ENCODE results near the gene GAD1. TPM values are rescaled to one million over a fixed set of nuclear protein-coding genes. Genes with fewer than 3 reads are reported as not detected.

GAD1 gene
- total and polyA plus RNA-seq, 2 of the 8 experiments (the other 6 are each of a cell fraction or from before 2014, with no cell fraction given), result 0.65 to 1.0 TPM

DNA sequence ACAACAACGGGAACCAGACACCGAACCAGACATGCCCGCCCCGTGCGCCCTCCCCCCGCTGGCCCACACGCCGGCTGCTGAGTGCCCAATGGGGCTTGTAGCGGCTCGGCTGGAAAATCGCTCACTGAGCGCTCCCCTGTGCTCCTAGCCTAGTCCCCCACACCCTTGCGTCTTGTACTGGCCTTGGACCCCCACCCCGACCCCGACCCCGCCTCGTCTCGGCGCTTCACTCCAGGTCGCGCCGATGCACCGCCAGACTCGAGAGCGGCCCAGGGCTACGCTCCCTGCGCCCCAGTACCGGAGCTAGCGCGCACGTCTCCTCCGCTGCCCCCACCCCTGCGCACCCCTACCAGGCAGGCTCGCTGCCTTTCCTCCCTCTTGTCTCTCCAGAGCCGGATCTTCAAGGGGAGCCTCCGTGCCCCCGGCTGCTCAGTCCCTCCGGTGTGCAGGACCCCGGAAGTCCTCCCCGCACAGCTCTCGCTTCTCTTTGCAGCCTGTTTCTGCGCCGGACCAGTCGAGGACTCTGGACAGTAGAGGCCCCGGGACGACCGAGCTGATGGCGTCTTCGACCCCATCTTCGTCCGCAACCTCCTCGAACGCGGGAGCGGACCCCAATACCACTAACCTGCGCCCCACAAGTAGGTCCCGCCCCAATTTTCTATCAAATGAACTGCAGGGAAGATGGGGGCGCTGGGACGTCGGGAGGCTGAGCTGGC, 1.5 kb downstream of the GAD1 start:
- Histone ChIP-seq H2BK120ac (replicated peaks; ENCODE audit: low read depth, low read length) (no peak overlapping the region), H3K4me1 (replicated peaks in 1 of 4; ENCODE audit: control insufficient read depth in 3 of 4, insufficient read depth in 4 of 4, low read length in 3 of 4) (peaks cover 5 to 72% (median 35%) of the 10 kb centered on the region in 4 experiments), H3K79me1 (ENCODE audit: low read depth, low read length) (no peaks in the 10 kb centered on the region), H2BK5ac (ENCODE audit: low read depth, low read length) (no peak overlapping the region), H3K23ac (ENCODE audit: insufficient read length) (no peak overlapping the region), H3K36me3 (ENCODE audit: control insufficient read depth in 2 of 4, insufficient read depth in 4 of 4, low read length in 3 of 4) (no peaks in the 10 kb centered on the region; a peak in 1 of 8 replicates), H3K14ac (ENCODE audit: insufficient read length) (no peak overlapping the region), H2AK5ac (ENCODE audit: low read depth, low read length) (no peak overlapping the region), H3K27me3 (replicated peaks in 1 of 4; ENCODE audit: control insufficient read depth in 3 of 4, extremely low read depth in 1 of 4, insufficient read depth in 3 of 4, low read length in 3 of 4) (peaks cover 83 to 100% (median 98%) of the 10 kb centered on the region in 4 experiments), H4K5ac (ENCODE audit: insufficient read length, low read depth, low read length) (no peak overlapping the region), H2BK15ac (ENCODE audit: low read length) (0 out of 2 replicates have a peak overlapping the region, but pooled peaks have one; percentile 72), H2BK12ac (ENCODE audit: low read depth, low read length) (0 out of 2 replicates have a peak overlapping the region, but pooled peaks have one; percentile 60), H3K9me3 (ENCODE audit: insufficient read depth in 2 of 2, low read depth in 1 of 2, low read length in 1 of 2) (no peaks in the 10 kb centered on the region), H4K20me1 (replicated peaks in 1 of 2; ENCODE audit: control insufficient read depth in 1 of 2, insufficient read depth in 2 of 2, low read length in 2 of 2) (peaks cover 0 to 7% of the 10 kb centered on the region in 2 experiments), H3K4me2 (ENCODE audit: insufficient read depth in 1 of 2, low read depth in 2 of 2, low read length in 2 of 2) (peak overlapping the region; percentile 76 to 89), H3K56ac (replicated peaks; ENCODE audit: insufficient read length, low read depth, low read length) (no peak overlapping the region), H3K4me3 (ENCODE audit: extremely low read depth in 1 of 4, insufficient read depth in 2 of 4, low read depth in 3 of 4, low read length in 4 of 4) (peak overlapping the region; percentile 39 to 70 (median 61)), H3K18ac (ENCODE audit: extremely low read depth, low read length) (no peak overlapping the region; the same call in 1 of the 2 replicates), H3K79me2 (ENCODE audit: control insufficient read depth in 1 of 2, insufficient read depth in 2 of 2, low read length in 2 of 2) (no peaks in the 10 kb centered on the region), H3K27ac (ENCODE audit: low read depth, low read length) (no peak overlapping the region), H3K4ac (replicated peaks; ENCODE audit: insufficient read length, low read depth, low read length) (no peak overlapping the region), H2AFZ (ENCODE audit: low read length) (no peak overlapping the region), H4K91ac (replicated peaks; ENCODE audit: insufficient read length, low read length) (no peak overlapping the region), H3K23me2 (ENCODE audit: low read depth, low read length) (peaks cover 44% of the 10 kb centered on the region), H2BK20ac (ENCODE audit: low read length) (no peak overlapping the region; the same call in 1 of the 2 replicates), H3K9ac (replicated peaks in 1 of 4; ENCODE audit: extremely low read depth in 1 of 4, low read depth in 3 of 4, low read length in 3 of 4) (no peak overlapping the region), H4K8ac (ENCODE audit: extremely low read depth, insufficient read depth, low read length) (no peak overlapping the region; the same call in 1 of the 2 replicates)
- FAIRE-seq, result no peak
- ChIA-PET CTCF (ENCODE audit: partially characterized antibody) (interaction anchor here (1.1 to 1.4 kb wide), 4 partner anchors 15 to 582 kb away, joined by 3 to 7 read pairs (median 5); no protein-coding TSS in a partner anchor), POLR2A (ENCODE audit: partially characterized antibody) (no interaction called here)
- DNase-seq (ENCODE audit: low read depth in 1 of 2, low spot score in 2 of 2), result peak in 1 of 2 experiments; percentile 78
- TF ChIP-seq SAP30 (IDR thresholded peaks at IDR 0.05; ENCODE audit: insufficient read depth, insufficient replicate concordance, low read length), result peak; percentile 31
- no peak for TF ChIP-seq CHD1 (IDR thresholded peaks at IDR 0.05; ENCODE audit: low read depth, low read length)
- 0 out of 2 replicates have a peak, but pooled peaks have one; percentile 14 for TF ChIP-seq YY1 (IDR thresholded peaks at IDR 0.05; ENCODE audit: low read depth, low read length)
- peak; percentile 59 for TF ChIP-seq KDM4A (IDR thresholded peaks at IDR 0.05; ENCODE audit: low read depth, low read length, severe bottlenecking)
- peak; percentile 32 for TF ChIP-seq SUZ12 (IDR thresholded peaks at IDR 0.05; ENCODE audit: low read length)
- TF ChIP-seq HDAC6 (IDR thresholded peaks at IDR 0.05; ENCODE audit: low read depth, low read length), result no peak
- peak; percentile 70 for TF ChIP-seq EZH2 (IDR thresholded peaks at IDR 0.05; ENCODE audit: low read depth, low read length, severe bottlenecking)
- WGBS, 2 experiments (ENCODE audit: extremely low coverage in 1 of 2, insufficient coverage in 1 of 2, insufficient read length in 1 of 2, insufficient replicate concordance in 2 of 2, low coverage in 1 of 2, low lambda C conversion rate in 2 of 2, missing lambda C conversion rate in 1 of 2), result 2% methylated on average over 27 of the region's 60 CpGs; no CpG with 5 or more reads in 1 of the 2 experiments
